Measurements from ENCODE around the gene PANK3. TPM values are rescaled to one million over a fixed set of nuclear protein-coding genes. Genes with fewer than 3 reads are reported as not detected.

PANK3 gene
- total RNA-seq, 3 donors from 2014 or later (not counting 1 experiment from before 2014, with no cell fraction given) = 39.7 to 50.0 (median 46.9) TPM

DNA sequence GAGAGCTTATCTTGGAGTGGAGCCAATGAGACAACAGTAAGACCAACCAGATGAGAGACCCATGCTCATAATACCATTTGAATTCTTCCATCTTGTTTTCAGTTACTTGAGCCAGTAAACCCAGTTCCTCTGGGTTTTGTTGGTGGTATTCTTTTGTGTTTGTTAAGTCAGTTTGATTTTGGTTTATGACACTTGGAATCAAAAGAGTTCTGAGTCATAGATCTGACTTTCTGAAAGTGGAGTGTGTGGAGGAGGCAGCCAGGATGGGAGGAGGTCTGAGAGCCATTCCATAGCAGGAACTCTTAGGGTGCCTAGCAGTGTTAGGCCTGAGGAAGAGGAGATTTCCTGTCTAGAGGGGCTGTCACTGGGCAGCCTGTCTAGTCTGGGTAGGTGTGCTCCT is 24.6 kb upstream of the PANK3 start:
- TF ChIP-seq, protein P1, sequence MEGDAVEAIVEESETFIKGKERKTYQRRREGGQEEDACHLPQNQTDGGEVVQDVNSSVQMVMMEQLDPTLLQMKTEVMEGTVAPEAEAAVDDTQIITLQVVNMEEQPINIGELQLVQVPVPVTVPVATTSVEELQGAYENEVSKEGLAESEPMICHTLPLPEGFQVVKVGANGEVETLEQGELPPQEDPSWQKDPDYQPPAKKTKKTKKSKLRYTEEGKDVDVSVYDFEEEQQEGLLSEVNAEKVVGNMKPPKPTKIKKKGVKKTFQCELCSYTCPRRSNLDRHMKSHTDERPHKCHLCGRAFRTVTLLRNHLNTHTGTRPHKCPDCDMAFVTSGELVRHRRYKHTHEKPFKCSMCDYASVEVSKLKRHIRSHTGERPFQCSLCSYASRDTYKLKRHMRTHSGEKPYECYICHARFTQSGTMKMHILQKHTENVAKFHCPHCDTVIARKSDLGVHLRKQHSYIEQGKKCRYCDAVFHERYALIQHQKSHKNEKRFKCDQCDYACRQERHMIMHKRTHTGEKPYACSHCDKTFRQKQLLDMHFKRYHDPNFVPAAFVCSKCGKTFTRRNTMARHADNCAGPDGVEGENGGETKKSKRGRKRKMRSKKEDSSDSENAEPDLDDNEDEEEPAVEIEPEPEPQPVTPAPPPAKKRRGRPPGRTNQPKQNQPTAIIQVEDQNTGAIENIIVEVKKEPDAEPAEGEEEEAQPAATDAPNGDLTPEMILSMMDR (IDR thresholded peaks at IDR 0.05) = no peak
- Histone ChIP-seq H3K27me3 (ENCODE audit: control insufficient read depth, insufficient read depth, low read length) (no peaks in the 10 kb centered on the region), H3K9me3 (ENCODE audit: control insufficient read depth, insufficient read depth, low read length) (no peaks in the 10 kb centered on the region), H3K4me3 (ENCODE audit: low read length) (no peak overlapping the region), H3K36me3 (ENCODE audit: control insufficient read depth, insufficient read depth, low read length) (no peaks in the 10 kb centered on the region), H3K4me1 (ENCODE audit: control insufficient read depth, insufficient read depth, low read length) (no peaks in the 10 kb centered on the region), H3K27ac (ENCODE audit: low read length) (no peak overlapping the region)
- no peak for DNase-seq
- no peak for ATAC-seq
- Mint-ChIP-seq H3K4me1 (peaks cover 0 to under 1% of the 10 kb centered on the region in 2 donors), H3K27me3 (ENCODE audit: low read depth in 2 of 2) (peaks cover 0 to 9% of the 10 kb centered on the region in 2 donors), H3K27ac (no peak overlapping the region), H3K4me3 (no peak overlapping the region), H3K36me3 (no peaks in the 10 kb centered on the region), H3K9me3 (no peaks in the 10 kb centered on the region)
- intact Hi-C loops (cut with micrococcal nuclease) = no loop called here

DNA sequence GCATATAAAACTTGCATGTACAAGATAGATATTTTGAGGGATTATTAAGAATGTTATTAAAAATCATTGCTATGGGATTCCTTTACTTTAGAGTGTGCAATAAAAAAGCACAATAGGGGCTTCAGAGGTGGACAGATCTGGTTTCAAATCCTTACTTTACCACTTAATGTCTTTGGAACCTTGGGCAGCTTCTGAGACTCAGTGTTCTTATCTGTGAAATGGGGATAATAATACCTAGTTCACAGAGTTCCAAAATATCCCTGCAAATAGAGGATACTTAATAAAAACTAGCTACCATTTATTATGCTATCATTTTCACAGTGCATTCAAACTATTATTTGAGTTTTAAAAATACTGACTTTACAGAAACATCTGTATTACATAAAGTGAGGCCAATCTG is 23.3 kb upstream of the PANK3 start:
- no peak overlapping the region for H3K27ac ChIP-seq (ENCODE audit: low read length)
- intact Hi-C loops (cut with micrococcal nuclease) = no loop called here
- H3K27me3 ChIP-seq (ENCODE audit: control insufficient read depth, insufficient read depth, low read length) = no peaks in the 10 kb centered on the region
- no peak for ATAC-seq
- Mint-ChIP-seq H3K27me3 (ENCODE audit: low read depth in 2 of 2) (peaks cover 7 to 11% of the 10 kb centered on the region in 2 donors), H3K9me3 (no peaks in the 10 kb centered on the region), H3K4me1 (peaks cover 0 to 8% of the 10 kb centered on the region in 2 donors), H3K27ac (no peak overlapping the region), H3K36me3 (no peaks in the 10 kb centered on the region), H3K4me3 (no peak overlapping the region)
- no peak for DNase-seq
- H3K4me3 ChIP-seq (ENCODE audit: low read length) = no peak overlapping the region
- no peaks in the 10 kb centered on the region for H3K9me3 ChIP-seq (ENCODE audit: control insufficient read depth, insufficient read depth, low read length)
- TF ChIP-seq, protein P1 (IDR thresholded peaks at IDR 0.05) = no peak
- H3K4me1 ChIP-seq (ENCODE audit: control insufficient read depth, insufficient read depth, low read length) = no peaks in the 10 kb centered on the region
- H3K36me3 ChIP-seq (ENCODE audit: control insufficient read depth, insufficient read depth, low read length) = no peaks in the 10 kb centered on the region

DNA sequence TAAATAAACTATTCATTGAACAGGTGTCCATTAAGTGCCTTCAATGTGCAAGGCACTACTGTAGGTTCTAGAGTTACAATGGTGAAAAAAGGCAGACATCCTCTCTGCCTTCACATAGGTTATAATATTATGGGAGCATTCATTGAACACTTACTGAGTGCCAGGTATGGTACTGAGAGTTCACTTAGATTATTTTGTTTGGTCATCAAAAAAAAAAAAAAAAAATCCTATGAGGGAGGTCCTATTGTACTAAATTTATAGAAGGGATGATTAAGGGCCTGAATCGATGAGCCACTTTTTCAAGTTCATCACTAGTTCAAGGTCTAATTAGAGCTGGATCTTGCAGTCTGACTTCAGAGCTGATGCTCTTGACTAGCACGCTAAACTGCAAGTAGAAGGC is 22.8 kb upstream of the PANK3 start:
- ATAC-seq (no peak), DNase-seq (no peak)
- no peaks in the 10 kb centered on the region for H3K27me3 ChIP-seq (ENCODE audit: control insufficient read depth, insufficient read depth, low read length)
- no peaks in the 10 kb centered on the region for H3K9me3 ChIP-seq (ENCODE audit: control insufficient read depth, insufficient read depth, low read length)
- Mint-ChIP-seq H3K4me3 (no peak overlapping the region), H3K9me3 (no peaks in the 10 kb centered on the region), H3K27me3 (ENCODE audit: low read depth in 2 of 2) (peaks cover 11 to 15% of the 10 kb centered on the region in 2 donors), H3K4me1 (peaks cover 0 to 8% of the 10 kb centered on the region in 2 donors), H3K27ac (no peak overlapping the region), H3K36me3 (no peaks in the 10 kb centered on the region)
- TF ChIP-seq, protein P1 (IDR thresholded peaks at IDR 0.05) = no peak
- no peaks in the 10 kb centered on the region for H3K36me3 ChIP-seq (ENCODE audit: control insufficient read depth, insufficient read depth, low read length)
- H3K4me1 ChIP-seq (ENCODE audit: control insufficient read depth, insufficient read depth, low read length) = no peaks in the 10 kb centered on the region
- intact Hi-C loops (cut with micrococcal nuclease) = no loop called here
- no peak overlapping the region for H3K27ac ChIP-seq (ENCODE audit: low read length)
- H3K4me3 ChIP-seq (ENCODE audit: low read length) = no peak overlapping the region
- 92% methylated on average over 2 of the region's 2 CpGs for WGBS (ENCODE audit: insufficient coverage)

DNA sequence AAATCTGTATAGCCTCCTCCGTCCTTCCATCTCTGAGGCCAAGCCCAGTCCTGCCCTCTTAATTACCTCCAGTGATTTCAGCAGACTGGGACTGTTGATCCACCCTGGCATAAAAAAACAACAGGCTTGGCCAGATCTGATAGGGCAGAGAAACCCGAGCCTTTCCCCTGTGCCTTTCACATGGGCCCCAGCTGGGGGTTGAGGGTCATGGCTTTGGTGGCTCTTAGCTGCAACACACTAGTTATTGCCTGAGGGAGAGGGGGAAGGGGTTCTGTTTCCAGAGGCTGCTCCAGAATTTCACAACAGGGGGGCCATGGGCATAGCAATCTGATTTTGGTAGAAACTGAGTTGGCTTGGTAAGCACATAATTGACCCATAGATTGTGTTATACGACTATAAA is 21.2 kb upstream of the PANK3 start:
- H3K4me3 Mint-ChIP-seq = no peak overlapping the region
- no peaks in the 10 kb centered on the region for H3K4me1 ChIP-seq (ENCODE audit: control insufficient read depth, insufficient read depth, low read length)
- no peak overlapping the region for H3K27ac Mint-ChIP-seq
- no peaks in the 10 kb centered on the region for H3K9me3 Mint-ChIP-seq
- peaks cover 18 to 27% of the 10 kb centered on the region in 2 donors for H3K27me3 Mint-ChIP-seq (ENCODE audit: low read depth in 2 of 2)
- no peak overlapping the region for H3K27ac ChIP-seq (ENCODE audit: low read length)
- H3K36me3 Mint-ChIP-seq = no peaks in the 10 kb centered on the region
- intact Hi-C loops (cut with micrococcal nuclease) = no loop called here
- H3K4me1 Mint-ChIP-seq = peaks cover 0 to 8% of the 10 kb centered on the region in 2 donors
- H3K36me3 ChIP-seq (ENCODE audit: control insufficient read depth, insufficient read depth, low read length) = no peaks in the 10 kb centered on the region
- TF ChIP-seq, protein P1 (IDR thresholded peaks at IDR 0.05) = no peak
- no peaks in the 10 kb centered on the region for H3K9me3 ChIP-seq (ENCODE audit: control insufficient read depth, insufficient read depth, low read length)
- H3K4me3 ChIP-seq (ENCODE audit: low read length) = no peak overlapping the region
- ATAC-seq = no peak
- no peaks in the 10 kb centered on the region for H3K27me3 ChIP-seq (ENCODE audit: control insufficient read depth, insufficient read depth, low read length)
- WGBS (ENCODE audit: insufficient coverage) = 84% methylated on average over 2 of the region's 3 CpGs
- no peak for DNase-seq

All from natural killer cell (primary cell).